Measurements from ENCODE around the gene PLK5.
"Not testable (repeated sequence)": the region's sequence is repeated elsewhere in the genome, so short reads cannot be mapped to it uniquely, and the experiment has no call there.

The PLK5 gene

GRCh38 chr19:1525343-1525742, 1.5 kb downstream of the PLK5 start:
- DNase-seq (ENCODE audit: low read depth) = no peak

- DNase-seq (ENCODE audit: low read depth) = no peak
Measured at GRCh38 chr19:1526066-1526778, 2.3 kb downstream of the PLK5 start.

- DNase-seq (ENCODE audit: low read depth) = no peak
Measured at GRCh38 chr19:1526979-1527649, 3.2 kb downstream of the PLK5 start.

GRCh38 chr19:1527650-1528309, 3.9 kb downstream of the PLK5 start:
- DNase-seq (ENCODE audit: low read depth) = no peak

GRCh38 chr19:1528596-1529429, 4.9 kb downstream of the PLK5 start:
- DNase-seq (ENCODE audit: low read depth) = no peak

- DNase-seq (ENCODE audit: low read depth) = no peak
Measured at GRCh38 chr19:1529430-1529816, 5.5 kb downstream of the PLK5 start.

- DNase-seq (ENCODE audit: low read depth) = not testable (repeated sequence)
Measured at GRCh38 chr19:1530856-1531255, 7.0 kb downstream of the PLK5 start.

GRCh38 chr19:1531587-1531986, 7.7 kb downstream of the PLK5 start:
- no peak for DNase-seq (ENCODE audit: low read depth)

- no peak for DNase-seq (ENCODE audit: low read depth)
Measured at GRCh38 chr19:1532003-1532402, 8.1 kb downstream of the PLK5 start.

GRCh38 chr19:1533510-1534150, 9.8 kb downstream of the PLK5 start:
- DNase-seq (ENCODE audit: low read depth) = no peak

- no peak for DNase-seq (ENCODE audit: low read depth)
Measured at GRCh38 chr19:1534972-1535371, 11.1 kb downstream of the PLK5 start.

GRCh38 chr19:1535699-1536098, 11.8 kb downstream of the PLK5 start:
- DNase-seq (ENCODE audit: low read depth) = not testable (repeated sequence)

- no peak for DNase-seq (ENCODE audit: low read depth)
Measured at GRCh38 chr19:1538978-1539377, 15.1 kb downstream of the PLK5 start.

- DNase-seq (ENCODE audit: low read depth) = not testable (repeated sequence)
Measured at GRCh38 chr19:1539749-1540148, 15.9 kb downstream of the PLK5 start.

GRCh38 chr19:1540365-1540925, 16.6 kb downstream of the PLK5 start:
- no peak for DNase-seq (ENCODE audit: low read depth)

- no peak for DNase-seq (ENCODE audit: low read depth)
Measured at GRCh38 chr19:1549332-1549945, 25.6 kb downstream of the PLK5 start.

- no peak for DNase-seq (ENCODE audit: low read depth)
Measured at GRCh38 chr19:1551068-1552040, 27.5 kb downstream of the PLK5 start.

GRCh38 chr19:1553415-1553814, 29.5 kb downstream of the PLK5 start:
- DNase-seq (ENCODE audit: low read depth) = no peak

GRCh38 chr19:1554968-1555367, 31.1 kb downstream of the PLK5 start:
- no peak for DNase-seq (ENCODE audit: low read depth)
